Activated CD4-positive, alpha-beta T cell treated with anti-CD3 and anti-CD28 coated beads, Interleukin-2, amount 50 U/mL, for 1 hour (primary cell): ENCODE results near the gene POLRMT.
"Not testable (repeated sequence)": the region's sequence is repeated elsewhere in the genome, so short reads cannot be mapped to it uniquely, and the experiment has no call there.

Experiments used
- DNase-seq: peaks from one replicate; pipeline ENCODE4 v3.0.0-alpha.2; 2020

The POLRMT gene

GRCh38 chr19:633068-633785 lies at the start of gene POLRMT:
Gene POLRMT (minus strand): TSS chr19:633537. CDS start chr19:633512, 25 bp downstream.
- DNase-seq = peak; percentile 95

GRCh38 chr19:682678-683320 lies 49.5 kb upstream of the POLRMT start:
- DNase-seq = no peak

DNA sequence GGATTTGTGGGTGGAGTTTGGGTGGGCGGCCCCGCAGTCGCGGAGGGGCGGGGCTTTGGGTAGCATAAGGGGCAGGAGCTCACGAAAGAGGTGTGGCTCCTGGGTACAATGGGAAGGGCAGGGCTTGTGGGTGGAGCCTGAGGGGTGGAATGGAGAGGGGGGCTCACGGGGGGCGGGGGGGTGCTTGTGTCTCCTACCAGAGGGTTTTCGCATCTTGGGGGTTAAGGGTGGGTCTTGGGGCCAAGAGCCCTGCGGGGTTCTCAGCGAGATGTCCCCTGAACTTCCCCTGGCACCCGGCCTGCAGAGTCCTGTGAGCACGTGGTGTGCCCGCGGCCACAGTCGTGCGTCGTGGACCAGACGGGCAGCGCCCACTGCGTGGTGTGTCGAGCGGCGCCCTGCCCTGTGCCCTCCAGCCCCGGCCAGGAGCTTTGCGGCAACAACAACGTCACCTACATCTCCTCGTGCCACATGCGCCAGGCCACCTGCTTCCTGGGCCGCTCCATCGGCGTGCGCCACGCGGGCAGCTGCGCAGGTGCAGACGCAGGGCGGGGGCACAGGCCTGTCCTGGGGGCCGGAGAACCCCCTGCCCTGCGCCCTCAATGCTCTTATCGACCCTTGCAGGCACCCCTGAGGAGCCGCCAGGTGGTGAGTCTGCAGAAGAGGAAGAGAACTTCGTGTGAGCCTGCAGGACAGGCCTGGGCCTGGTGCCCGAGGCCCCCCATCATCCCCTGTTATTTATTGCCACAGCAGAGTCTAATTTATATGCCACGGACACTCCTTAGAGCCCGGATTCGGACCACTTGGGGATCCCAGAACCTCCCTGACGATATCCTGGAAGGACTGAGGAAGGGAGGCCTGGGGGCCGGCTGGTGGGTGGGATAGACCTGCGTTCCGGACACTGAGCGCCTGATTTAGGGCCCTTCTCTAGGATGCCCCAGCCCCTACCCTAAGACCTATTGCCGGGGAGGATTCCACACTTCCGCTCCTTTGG lies 48.0 kb upstream of the POLRMT start:
- DNase-seq = peak; percentile 93

- peak; percentile 100 for DNase-seq
Measured at GRCh38 chr19:680287-681028, 47.1 kb upstream of the POLRMT start.

GRCh38 chr19:679418-680286 lies 46.3 kb upstream of the POLRMT start:
- no peak for DNase-seq

GRCh38 chr19:678791-679388 lies 45.6 kb upstream of the POLRMT start:
- DNase-seq = no peak

GRCh38 chr19:677601-678436 lies 44.5 kb upstream of the POLRMT start:
- no peak for DNase-seq

- no peak for DNase-seq
Measured at GRCh38 chr19:677201-677600, 43.9 kb upstream of the POLRMT start.

- no peak for DNase-seq
Measured at GRCh38 chr19:676339-677105, 43.2 kb upstream of the POLRMT start, which contains the start of gene FSTL3. Gene FSTL3 (plus strand): TSS chr19:676392. CDS start chr19:676424, 32 bp downstream.

- no peak for DNase-seq
Measured at GRCh38 chr19:676007-676338, 42.6 kb upstream of the POLRMT start.

DNA sequence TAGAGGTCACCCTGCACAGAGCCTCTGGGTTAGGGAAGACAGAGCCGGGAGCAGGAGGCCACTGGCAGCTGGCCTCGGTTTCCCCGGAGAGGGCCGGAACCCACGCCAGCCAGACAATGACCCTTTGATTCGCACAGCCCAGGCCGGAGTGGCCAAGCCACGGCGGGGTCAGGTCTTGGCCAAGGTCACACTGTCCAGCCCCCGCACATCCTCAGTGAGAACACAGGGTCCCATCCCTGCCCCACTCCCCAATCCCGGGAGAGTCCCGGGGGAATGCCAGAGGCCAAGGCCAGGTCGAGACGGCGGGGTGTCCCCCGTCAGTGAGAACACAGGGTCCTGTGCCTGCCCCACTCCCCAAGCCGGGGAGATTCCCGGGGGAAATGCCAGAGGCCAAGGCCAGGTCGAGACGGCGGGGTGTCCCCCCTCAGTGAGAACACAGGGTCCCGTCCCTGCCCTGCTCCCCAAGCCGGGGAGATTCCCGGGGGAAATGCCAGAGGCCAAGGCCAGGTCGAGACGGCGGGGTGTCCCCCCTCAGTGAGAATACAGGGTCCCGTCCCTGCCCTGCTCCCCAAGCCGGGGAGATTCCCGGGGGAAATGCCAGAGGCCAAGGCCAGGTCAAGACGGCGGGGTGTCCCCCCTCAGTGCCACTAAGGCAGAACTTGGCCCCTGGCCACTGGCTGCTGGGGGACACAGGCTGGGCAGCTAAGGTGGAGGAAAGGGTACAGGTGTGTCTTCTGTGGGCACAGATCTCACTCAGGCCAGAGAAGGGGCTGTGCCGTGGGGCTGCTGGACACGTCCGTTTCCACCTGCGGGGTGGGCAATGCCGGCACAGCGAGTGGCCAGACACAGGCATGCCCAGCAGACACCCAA lies 41.2 kb upstream of the POLRMT start:
- DNase-seq = no peak

- DNase-seq = no peak
Measured at GRCh38 chr19:670609-671075, 37.3 kb upstream of the POLRMT start.

- not testable (repeated sequence) for DNase-seq
Measured at GRCh38 chr19:668675-669434, 35.5 kb upstream of the POLRMT start.

GRCh38 chr19:666985-667573 lies 33.7 kb upstream of the POLRMT start:
- not testable (repeated sequence) for DNase-seq

- DNase-seq = peak; percentile 81
Measured at GRCh38 chr19:664913-665443, 31.6 kb upstream of the POLRMT start.

DNA sequence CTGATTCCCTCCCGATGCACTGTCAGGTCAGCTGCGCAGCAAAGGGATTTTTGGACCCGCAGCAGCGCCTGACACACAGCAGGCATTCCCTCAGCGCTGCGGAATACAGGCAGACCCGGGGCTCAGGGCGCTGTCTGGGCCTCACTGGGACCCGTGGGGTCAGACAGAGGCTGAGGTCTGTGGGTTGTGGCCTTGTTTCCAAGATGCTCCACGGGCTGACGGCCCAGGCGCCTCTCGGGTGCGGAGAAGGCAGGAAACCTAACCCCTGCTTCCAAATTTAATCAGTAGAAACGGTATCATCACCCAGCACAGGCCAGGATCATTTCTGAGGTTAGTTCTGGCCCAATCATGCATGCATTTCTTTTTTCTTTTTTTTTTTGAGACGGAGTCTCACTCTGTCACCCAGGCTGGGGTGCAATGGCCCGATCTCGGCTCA lies 30.4 kb upstream of the POLRMT start:
- DNase-seq = no peak
